WTC11 (cell line): Measurements from ENCODE around the gene GPATCH1. TPM values are rescaled to one million over a fixed set of nuclear protein-coding genes. Genes with fewer than 3 reads are reported as not detected.

Source experiments
- ATAC-seq: fragments of 200-7000 bp; cut with Tn5 transposase; 2 replicates; pipeline ENCODE4 v1.10.0; 2021; ENCODE audit warnings: mild to moderate bottlenecking, moderate library complexity
- CTCF ChIA-PET: fragments of 300-600 bp; sonication (Branson Sonifier 250); formaldehyde crosslinking; loops from one replicate; lab custom pipeline; 2021; ENCODE audit warnings: antibody characterized with exemption; lab: Charles Lee
- POLR2A ChIA-PET: fragments of 350-600 bp; sonication (Branson Sonifier 250); formaldehyde crosslinking; loops from one replicate; lab custom pipeline; 2021; ENCODE audit warnings: antibody characterized with exemption; lab: Charles Lee
- DNase-seq: peaks from one replicate; pipeline ENCODE4 v3.0.0; 2021; ENCODE audit warnings: low spot score
- H3K27ac Mint-ChIP-seq: 2 replicates; pipeline ENCODE4 v1.8.0; 2021; ENCODE audit warnings: mixed read lengths
- H3K27me3 Mint-ChIP-seq: 2 replicates; pipeline ENCODE4 v1.8.0; 2021; ENCODE audit warnings: low read depth, mild to moderate bottlenecking, moderate library complexity, mixed read lengths
- H3K36me3 Mint-ChIP-seq: 2 replicates; pipeline ENCODE4 v1.8.0; 2021; ENCODE audit warnings: mixed read lengths
- H3K4me1 Mint-ChIP-seq: 2 replicates; pipeline ENCODE4 v1.8.0; 2022; ENCODE audit warnings: mixed read lengths
- H3K4me3 Mint-ChIP-seq: 2 replicates; pipeline ENCODE4 v1.8.0; 2021; ENCODE audit warnings: mild to moderate bottlenecking, moderate library complexity, mixed read lengths
- H3K9me3 Mint-ChIP-seq: 2 replicates; pipeline ENCODE4 v1.8.0; 2021; ENCODE audit warnings: mixed read lengths
- ATF2 ChIP-seq: sonication (generic); formaldehyde crosslinking; IDR thresholded peaks from 2 replicates; pipeline ENCODE4 v1.8.1; 2022; ENCODE audit warnings: low read depth, missing genetic modification reagents, borderline replicate concordance
- CBFB ChIP-seq: sonication (generic); formaldehyde crosslinking; IDR thresholded peaks from 2 replicates; pipeline ENCODE4 v1.8.1; 2022; ENCODE audit warnings: mild to moderate bottlenecking, low read depth, missing genetic modification reagents
- CDX4 ChIP-seq: fragments of 250-450 bp; sonication (Bioruptor Pico); IDR thresholded peaks from 2 replicates; pipeline ENCODE4 v1.9.0; 2021; ENCODE audit warnings: moderate library complexity, mild to moderate bottlenecking, inconsistent platforms, borderline replicate concordance
- CTCF ChIP-seq: fragments of 200-600 bp; IDR thresholded peaks from 2 replicates; pipeline ENCODE4 v1.8.0; 2022; ENCODE audit warnings: antibody characterized with exemption
- EMX1 ChIP-seq: fragments of 250-450 bp; sonication (Bioruptor Pico); IDR thresholded peaks from 2 replicates; pipeline ENCODE4 v1.8.0; 2021; ENCODE audit warnings: mild to moderate bottlenecking
- ETV6 ChIP-seq: sonication (generic); formaldehyde crosslinking; IDR thresholded peaks from 2 replicates; pipeline ENCODE4 v1.8.1; 2022; ENCODE audit warnings: mild to moderate bottlenecking, missing genetic modification reagents
- FOXK1 ChIP-seq: sonication (generic); formaldehyde crosslinking; IDR thresholded peaks from 2 replicates; pipeline ENCODE4 v1.8.0; 2022; ENCODE audit warnings: mild to moderate bottlenecking, moderate library complexity, missing genetic modification reagents
- GRHL2 ChIP-seq: fragments of 250-450 bp; sonication (Bioruptor Pico); IDR thresholded peaks from 2 replicates; pipeline ENCODE4 v1.8.0; 2022; ENCODE audit warnings: mild to moderate bottlenecking, moderate library complexity; ENCODE audit not compliant: insufficient replicate concordance, severe bottlenecking
- HMGA2 ChIP-seq: fragments of 250-450 bp; sonication (Bioruptor Pico); IDR thresholded peaks from 2 replicates; pipeline ENCODE4 v1.4.0; 2021; ENCODE audit warnings: mild to moderate bottlenecking, moderate library complexity
- IRF1 ChIP-seq: sonication (generic); formaldehyde crosslinking; IDR thresholded peaks from 2 replicates; pipeline ENCODE4 v1.8.0; 2023; ENCODE audit warnings: missing genetic modification reagents
- MYBL2 ChIP-seq: sonication (generic); formaldehyde crosslinking; IDR thresholded peaks from 2 replicates; pipeline ENCODE4 v1.8.1; 2023; ENCODE audit warnings: mild to moderate bottlenecking, moderate library complexity, missing genetic modification reagents
- NFATC4 ChIP-seq: fragments of 250-450 bp; sonication (Bioruptor Pico); IDR thresholded peaks from 2 replicates; pipeline ENCODE4 v1.9.0; 2021; ENCODE audit warnings: mild to moderate bottlenecking
- NFE2L1 ChIP-seq: sonication (generic); formaldehyde crosslinking; IDR thresholded peaks from 2 replicates; pipeline ENCODE4 v1.8.1; 2023; ENCODE audit warnings: missing genetic modification reagents
- NR1H2 ChIP-seq: sonication (generic); formaldehyde crosslinking; IDR thresholded peaks from 2 replicates; pipeline ENCODE4 v1.9.0; 2021; ENCODE audit warnings: mild to moderate bottlenecking, moderate library complexity, missing genetic modification reagents
- TEAD1 ChIP-seq: sonication (generic); formaldehyde crosslinking; IDR thresholded peaks from 2 replicates; pipeline ENCODE4 v1.8.0; 2022; ENCODE audit warnings: mild to moderate bottlenecking, missing genetic modification reagents
- ZBTB43 ChIP-seq: sonication (generic); formaldehyde crosslinking; IDR thresholded peaks from 2 replicates; pipeline ENCODE4 v1.8.1; 2023; ENCODE audit warnings: mild to moderate bottlenecking, missing genetic modification reagents
- ZNF121 ChIP-seq: sonication (generic); formaldehyde crosslinking; IDR thresholded peaks from 2 replicates; pipeline ENCODE4 v1.8.0; 2023; ENCODE audit warnings: missing genetic modification reagents
- ZNF281 ChIP-seq: sonication (generic); formaldehyde crosslinking; IDR thresholded peaks from 2 replicates; pipeline ENCODE4 v1.8.0; 2023; ENCODE audit warnings: mild to moderate bottlenecking, missing genetic modification reagents
- ZSCAN18 ChIP-seq: fragments of 250-450 bp; sonication (Bioruptor Pico); IDR thresholded peaks from 2 replicates; pipeline ENCODE4 v2.1.2; 2022; ENCODE audit warnings: mild to moderate bottlenecking, moderate library complexity
- total RNA-seq: library from RNA; stranded (reverse); gene quantifications from 3 replicates; pipeline ENCODE4 v1.2.3, GENCODE V29; 2021

GPATCH1 gene
- total RNA-seq, 1 experiment from 2014 or later: 10.7 TPM

- TF ChIP-seq CBFB (CRISPR knock-in tag): no peak
- TF ChIP-seq IRF1 (CRISPR knock-in tag): no peak
- TF ChIP-seq FOXK1 (CRISPR knock-in tag): peak; percentile 57; the same call in 1 of the 2 replicates
- TF ChIP-seq MYBL2 (CRISPR knock-in tag): no peak
- no peak for TF ChIP-seq NFATC4
- no peak for TF ChIP-seq EMX1
- no peak for TF ChIP-seq ZNF121 (CRISPR knock-in tag)
- TF ChIP-seq TEAD1: peak; percentile 30; the same call in 1 of the 2 replicates
- TF ChIP-seq ZNF281 (CRISPR knock-in tag): no peak
- no peak for TF ChIP-seq NR1H2 (CRISPR knock-in tag)
- TF ChIP-seq NFE2L1 (CRISPR knock-in tag): no peak
- TF ChIP-seq ZBTB43: no peak
- no peak for TF ChIP-seq GRHL2 (CRISPR knock-in tag)
- no peak for TF ChIP-seq HMGA2 (CRISPR knock-in tag)
- no peak for TF ChIP-seq CDX4 (CRISPR knock-in tag)
Observed at GRCh38 chr19:33080761-33081681, at the start of gene GPATCH1 (continued).

GRCh38 chr19:33032218-33032781 lies 48.7 kb upstream of the GPATCH1 start:
- ChIA-PET POLR2A (no interaction called here), CTCF (interaction anchor here (0.6 to 2.7 kb wide), 8 partner anchors 10 to 152 kb away, joined by 3 to 62 read pairs (median 4); partner anchors contain the start of genes CEP89 and FAAP24)
- H3K4me3 Mint-ChIP-seq: no peak overlapping the region
- peak overlapping the region; percentile 55 for H3K27ac Mint-ChIP-seq
- no peak for TF ChIP-seq CTCF
- no peak for TF ChIP-seq ATF2 (CRISPR knock-in tag)
- no peak for TF ChIP-seq MYBL2 (CRISPR knock-in tag)
- TF ChIP-seq ZSCAN18: no peak
- TF ChIP-seq FOXK1 (CRISPR knock-in tag): no peak
- TF ChIP-seq ETV6 (CRISPR knock-in tag): no peak
- no peak for TF ChIP-seq NFATC4
- ATAC-seq: peak; percentile 92
- H3K36me3 Mint-ChIP-seq: peaks cover 57% of the 10 kb centered on the region
- peaks cover 13% of the 10 kb centered on the region for H3K4me1 Mint-ChIP-seq
- H3K27me3 Mint-ChIP-seq: no peaks in the 10 kb centered on the region
- no peak for DNase-seq
- H3K9me3 Mint-ChIP-seq: peaks cover 32% of the 10 kb centered on the region
